Measurements from ENCODE around the gene NOS1AP. TPM values are rescaled to one million over a fixed set of nuclear protein-coding genes. Genes with fewer than 3 reads are reported as not detected.

Gene NOS1AP
- total and polyA plus RNA-seq, 2 donors from 2014 or later = 0.47 to 10.7 TPM

DNA sequence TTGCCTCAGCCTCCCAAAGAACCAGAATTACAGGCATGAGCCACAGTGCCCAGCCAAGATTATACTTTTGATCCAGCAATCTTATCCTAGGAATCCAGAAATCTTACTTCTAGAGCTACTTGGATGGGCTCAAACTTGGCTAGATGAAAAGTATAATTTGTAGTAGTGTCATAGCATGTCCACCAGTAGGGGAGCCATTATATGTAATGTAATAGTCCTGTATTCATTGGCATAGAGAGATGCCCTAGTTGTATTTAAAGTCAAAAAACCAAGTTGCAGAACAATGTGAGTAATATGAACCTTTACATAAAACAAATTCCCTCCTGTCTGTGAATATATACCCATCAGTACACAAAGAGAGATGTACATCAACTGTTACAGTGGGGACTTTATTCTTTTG is 83.9 kb downstream of the NOS1AP start:
- H3K4me1 ChIP-seq (ENCODE audit: control insufficient read depth in 2 of 3, insufficient read depth in 2 of 3, low read depth in 1 of 3, low read length in 3 of 3) = peaks cover 0 to 9% (median 0%) of the 10 kb centered on the region in 3 donors
- no peaks in the 10 kb centered on the region for H3K27me3 ChIP-seq (ENCODE audit: control insufficient read depth, insufficient read depth, low read length)
- intact Hi-C loops (cut with DNase I) = no loop called here
- no peaks in the 10 kb centered on the region for H3K9me3 ChIP-seq (ENCODE audit: control insufficient read depth in 2 of 3, insufficient read depth in 1 of 3, low read length in 3 of 3)
- H3K36me3 ChIP-seq (ENCODE audit: control insufficient read depth in 2 of 3, insufficient read depth in 3 of 3, low read length in 3 of 3) = no peaks in the 10 kb centered on the region
- no peak overlapping the region for H3K4me3 ChIP-seq (ENCODE audit: low read length in 3 of 3)
- no peak overlapping the region for H3K9ac ChIP-seq (ENCODE audit: low read length in 3 of 3)
- DNase-seq = no peak
- no peak overlapping the region for H3K27ac ChIP-seq (ENCODE audit: low read depth in 2 of 2, low read length in 2 of 2)
- FAIRE-seq = no peak
- TF ChIP-seq, protein P1, sequence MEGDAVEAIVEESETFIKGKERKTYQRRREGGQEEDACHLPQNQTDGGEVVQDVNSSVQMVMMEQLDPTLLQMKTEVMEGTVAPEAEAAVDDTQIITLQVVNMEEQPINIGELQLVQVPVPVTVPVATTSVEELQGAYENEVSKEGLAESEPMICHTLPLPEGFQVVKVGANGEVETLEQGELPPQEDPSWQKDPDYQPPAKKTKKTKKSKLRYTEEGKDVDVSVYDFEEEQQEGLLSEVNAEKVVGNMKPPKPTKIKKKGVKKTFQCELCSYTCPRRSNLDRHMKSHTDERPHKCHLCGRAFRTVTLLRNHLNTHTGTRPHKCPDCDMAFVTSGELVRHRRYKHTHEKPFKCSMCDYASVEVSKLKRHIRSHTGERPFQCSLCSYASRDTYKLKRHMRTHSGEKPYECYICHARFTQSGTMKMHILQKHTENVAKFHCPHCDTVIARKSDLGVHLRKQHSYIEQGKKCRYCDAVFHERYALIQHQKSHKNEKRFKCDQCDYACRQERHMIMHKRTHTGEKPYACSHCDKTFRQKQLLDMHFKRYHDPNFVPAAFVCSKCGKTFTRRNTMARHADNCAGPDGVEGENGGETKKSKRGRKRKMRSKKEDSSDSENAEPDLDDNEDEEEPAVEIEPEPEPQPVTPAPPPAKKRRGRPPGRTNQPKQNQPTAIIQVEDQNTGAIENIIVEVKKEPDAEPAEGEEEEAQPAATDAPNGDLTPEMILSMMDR (IDR thresholded peaks at IDR 0.05; ENCODE audit: borderline replicate concordance, extremely low read depth, insufficient read depth) = no peak

DNA sequence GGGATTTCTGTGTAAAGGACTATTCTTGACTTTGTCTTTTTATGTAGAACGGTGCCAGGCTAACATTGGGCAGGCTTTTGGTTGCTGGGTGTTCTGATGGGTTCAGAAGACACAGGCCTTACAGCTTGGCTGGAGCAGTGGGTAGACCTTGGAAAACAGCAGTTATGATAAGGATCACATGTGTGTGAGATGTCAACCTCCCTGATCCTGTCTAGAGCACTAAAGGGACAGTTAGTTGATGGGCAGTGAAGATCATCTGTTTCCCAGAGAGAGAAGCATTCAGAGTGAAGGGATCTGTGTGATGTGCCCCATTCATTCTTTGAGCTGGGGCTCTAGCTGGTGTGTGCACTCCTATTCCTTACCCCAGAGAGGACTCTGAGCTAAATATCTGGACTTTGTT is 88.0 kb downstream of the NOS1AP start:
- Histone ChIP-seq H3K36me3 (ENCODE audit: control insufficient read depth in 2 of 3, insufficient read depth in 3 of 3, low read length in 3 of 3) (no peaks in the 10 kb centered on the region), H3K4me1 (ENCODE audit: control insufficient read depth in 2 of 3, insufficient read depth in 2 of 3, low read depth in 1 of 3, low read length in 3 of 3) (peaks cover 0 to 7% (median 5%) of the 10 kb centered on the region in 3 donors), H3K27me3 (ENCODE audit: control insufficient read depth, insufficient read depth, low read length) (no peaks in the 10 kb centered on the region), H3K9ac (ENCODE audit: low read length in 3 of 3) (no peak overlapping the region), H3K27ac (ENCODE audit: low read depth in 2 of 2, low read length in 2 of 2) (no peak overlapping the region), H3K9me3 (ENCODE audit: control insufficient read depth in 2 of 3, insufficient read depth in 1 of 3, low read length in 3 of 3) (no peaks in the 10 kb centered on the region), H3K4me3 (ENCODE audit: low read length in 3 of 3) (no peak overlapping the region)
- intact Hi-C loops (cut with DNase I) = no loop called here
- FAIRE-seq (no peak), DNase-seq (no peak)
- TF ChIP-seq, protein P1 (IDR thresholded peaks at IDR 0.05; ENCODE audit: borderline replicate concordance, extremely low read depth, insufficient read depth) = no peak

DNA sequence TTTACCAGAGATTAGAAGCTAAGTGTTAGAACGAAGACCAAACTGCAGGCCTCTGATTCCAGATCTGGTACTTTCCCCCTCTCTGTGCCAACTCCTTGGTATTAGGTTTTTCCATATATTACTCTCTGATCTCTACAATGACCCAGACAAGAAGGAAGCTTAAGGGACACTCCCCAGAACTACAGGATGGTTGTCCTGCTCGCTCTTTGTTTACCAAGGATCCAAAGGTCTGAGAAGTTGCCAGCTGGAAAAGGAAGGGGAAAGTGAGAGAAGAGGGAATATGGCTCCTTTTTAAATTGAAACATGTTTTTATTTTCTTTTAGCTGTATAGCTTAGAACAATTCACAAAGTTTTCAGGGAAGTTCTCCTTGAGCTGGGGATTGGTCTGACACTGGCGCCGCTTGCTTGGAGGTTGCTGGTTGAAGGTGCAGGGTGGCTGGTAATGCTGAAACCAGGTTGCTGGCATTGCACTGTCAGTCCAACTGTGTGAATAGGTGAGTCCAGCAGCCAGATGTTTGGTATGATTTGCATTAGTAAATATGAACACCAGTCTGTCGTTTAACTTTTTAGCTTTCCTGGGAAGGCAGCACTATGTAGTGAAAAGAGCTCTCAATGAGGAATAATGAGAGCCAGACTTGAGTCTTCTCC is 89.3 kb downstream of the NOS1AP start:
- Histone ChIP-seq H3K9me3 (ENCODE audit: control insufficient read depth in 2 of 3, insufficient read depth in 1 of 3, low read length in 3 of 3) (no peaks in the 10 kb centered on the region), H3K36me3 (ENCODE audit: control insufficient read depth in 2 of 3, insufficient read depth in 3 of 3, low read length in 3 of 3) (no peaks in the 10 kb centered on the region), H3K27ac (ENCODE audit: low read depth in 2 of 2, low read length in 2 of 2) (no peak overlapping the region), H3K9ac (ENCODE audit: low read length in 3 of 3) (no peak overlapping the region), H3K4me1 (ENCODE audit: control insufficient read depth in 2 of 3, insufficient read depth in 2 of 3, low read depth in 1 of 3, low read length in 3 of 3) (peaks cover 0 to 7% (median 5%) of the 10 kb centered on the region in 3 donors), H3K27me3 (ENCODE audit: control insufficient read depth, insufficient read depth, low read length) (no peaks in the 10 kb centered on the region), H3K4me3 (ENCODE audit: low read length in 3 of 3) (no peak overlapping the region)
- intact Hi-C loops (cut with DNase I) = no loop called here
- FAIRE-seq (no peak), DNase-seq (no peak)
- TF ChIP-seq, protein P1 (IDR thresholded peaks at IDR 0.05; ENCODE audit: borderline replicate concordance, extremely low read depth, insufficient read depth) = no peak

DNA sequence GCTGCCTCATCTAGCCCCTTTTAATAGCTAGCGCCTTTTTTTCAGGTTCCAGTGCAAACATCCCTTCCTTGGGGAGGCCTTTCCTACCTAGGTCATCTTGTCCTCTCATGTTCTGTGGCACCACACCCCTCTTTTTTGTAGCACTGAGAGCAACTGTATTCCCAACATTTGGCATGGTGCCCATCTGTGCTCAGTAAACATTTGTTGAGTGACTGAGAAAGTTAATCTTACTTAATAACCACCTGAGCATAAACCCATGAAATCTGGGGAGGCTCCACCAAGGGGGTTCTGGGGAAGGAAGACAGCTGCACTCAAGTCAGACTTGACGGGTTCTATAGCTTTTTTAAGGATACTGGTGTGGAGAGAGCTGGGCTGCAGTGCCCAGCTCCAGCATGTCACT is 90.0 kb downstream of the NOS1AP start:
- Histone ChIP-seq H3K9ac (ENCODE audit: low read length in 3 of 3) (no peak overlapping the region), H3K36me3 (ENCODE audit: control insufficient read depth in 2 of 3, insufficient read depth in 3 of 3, low read length in 3 of 3) (no peaks in the 10 kb centered on the region), H3K9me3 (ENCODE audit: control insufficient read depth in 2 of 3, insufficient read depth in 1 of 3, low read length in 3 of 3) (no peaks in the 10 kb centered on the region), H3K27me3 (ENCODE audit: control insufficient read depth, insufficient read depth, low read length) (no peaks in the 10 kb centered on the region), H3K27ac (ENCODE audit: low read depth in 2 of 2, low read length in 2 of 2) (no peak overlapping the region), H3K4me1 (ENCODE audit: control insufficient read depth in 2 of 3, insufficient read depth in 2 of 3, low read depth in 1 of 3, low read length in 3 of 3) (peaks cover 0 to 7% (median 5%) of the 10 kb centered on the region in 3 donors), H3K4me3 (ENCODE audit: low read length in 3 of 3) (no peak overlapping the region)
- FAIRE-seq = no peak
- TF ChIP-seq, protein P1 (IDR thresholded peaks at IDR 0.05; ENCODE audit: borderline replicate concordance, extremely low read depth, insufficient read depth) = no peak
- intact Hi-C loops (cut with DNase I) = no loop called here
- DNase-seq = peak in 2 of 5 donors; percentile 39 to 50
